ENCODE data around the gene ARPIN.
"Not testable (repeated sequence)": the region's sequence is repeated elsewhere in the genome, so short reads cannot be mapped to it uniquely, and the experiment has no call there.

GRCh38 chr15:89885179-89885578, 27.6 kb downstream of the ARPIN start:
- TF ChIP-seq CTCF (conservative IDR thresholded peaks at IDR 0.05); EZH2 (IDR thresholded peaks at IDR 0.05; ENCODE audit: low read depth): not testable (repeated sequence)
